IPS-18a (cell line): ENCODE measurements around the gene SYT12.
"Not testable (repeated sequence)": the region's sequence is repeated elsewhere in the genome, so short reads cannot be mapped to it uniquely, and the experiment has no call there.

Experiments used
- H3K27ac ChIP-seq: one replicate; pipeline ENCODE4 v1.5.1; 2013; ENCODE audit warnings: low read length
- H3K27me3 ChIP-seq: one replicate; pipeline ENCODE4 v1.6.1; 2013; ENCODE audit warnings: mild to moderate bottlenecking, low read length; ENCODE audit not compliant: control insufficient read depth, insufficient read depth
- H3K36me3 ChIP-seq: one replicate; pipeline ENCODE4 v1.6.1; 2013; ENCODE audit warnings: low read depth, low read length; ENCODE audit not compliant: control insufficient read depth
- H3K4me1 ChIP-seq: one replicate; pipeline ENCODE4 v1.6.1; 2013; ENCODE audit warnings: low read depth, low read length; ENCODE audit not compliant: control insufficient read depth
- H3K4me3 ChIP-seq: one replicate; pipeline ENCODE4 v1.5.1; 2013; ENCODE audit warnings: low read length
- H3K9ac ChIP-seq: one replicate; pipeline ENCODE4 v1.6.1; 2013; ENCODE audit warnings: mild to moderate bottlenecking, low read length, moderate library complexity
- H3K9me3 ChIP-seq: one replicate; pipeline ENCODE4 v1.6.1; 2013; ENCODE audit warnings: low read depth, low read length; ENCODE audit not compliant: control insufficient read depth

The SYT12 gene

GRCh38 chr11:66983275-66983924, 39.5 kb upstream of the SYT12 start:
- Histone ChIP-seq H3K4me1 (no peaks in the 10 kb centered on the region), H3K9me3 (no peaks in the 10 kb centered on the region), H3K9ac (no peak overlapping the region), H3K36me3 (no peaks in the 10 kb centered on the region), H3K27ac (no peak overlapping the region), H3K4me3 (no peak overlapping the region), H3K27me3 (no peaks in the 10 kb centered on the region)

GRCh38 chr11:66985508-66986177, 37.3 kb upstream of the SYT12 start:
- Histone ChIP-seq H3K9me3 (no peaks in the 10 kb centered on the region), H3K9ac (no peak overlapping the region), H3K27ac (no peak overlapping the region), H3K4me1 (no peaks in the 10 kb centered on the region), H3K27me3 (no peaks in the 10 kb centered on the region), H3K4me3 (no peak overlapping the region), H3K36me3 (no peaks in the 10 kb centered on the region)

- no peaks in the 10 kb centered on the region for H3K9me3 ChIP-seq
- no peaks in the 10 kb centered on the region for H3K36me3 ChIP-seq
- H3K9ac ChIP-seq: no peak overlapping the region
- H3K4me3 ChIP-seq: no peak overlapping the region
- no peaks in the 10 kb centered on the region for H3K4me1 ChIP-seq
- no peaks in the 10 kb centered on the region for H3K27me3 ChIP-seq
- no peak overlapping the region for H3K27ac ChIP-seq
These were observed 36.8 kb upstream of the SYT12 start for GRCh38 chr11:66986178-66986545.

GRCh38 chr11:66987158-66987620, 35.7 kb upstream of the SYT12 start:
- Histone ChIP-seq H3K27ac (no peak overlapping the region), H3K36me3 (no peaks in the 10 kb centered on the region), H3K4me3 (no peak overlapping the region), H3K9me3 (no peaks in the 10 kb centered on the region), H3K4me1 (no peaks in the 10 kb centered on the region), H3K9ac (no peak overlapping the region), H3K27me3 (no peaks in the 10 kb centered on the region)

- Histone ChIP-seq H3K9ac (no peak overlapping the region), H3K4me1 (no peaks in the 10 kb centered on the region), H3K27ac (no peak overlapping the region), H3K9me3 (no peaks in the 10 kb centered on the region), H3K36me3 (no peaks in the 10 kb centered on the region), H3K4me3 (no peak overlapping the region), H3K27me3 (no peaks in the 10 kb centered on the region)
These were observed 34.9 kb upstream of the SYT12 start for GRCh38 chr11:66987924-66988637.

GRCh38 chr11:66988741-66989140, 34.2 kb upstream of the SYT12 start:
- not testable (repeated sequence) for H3K27me3 ChIP-seq, H3K9me3 ChIP-seq, H3K9ac ChIP-seq, H3K27ac ChIP-seq, H3K4me3 ChIP-seq, H3K36me3 ChIP-seq, H3K4me1 ChIP-seq

GRCh38 chr11:66989360-66989759, 33.6 kb upstream of the SYT12 start:
- H3K36me3 ChIP-seq, H3K27me3 ChIP-seq, H3K9ac ChIP-seq, H3K9me3 ChIP-seq, H3K27ac ChIP-seq, H3K4me1 ChIP-seq, H3K4me3 ChIP-seq: not testable (repeated sequence)

- no peak overlapping the region for H3K27ac ChIP-seq
- H3K9me3 ChIP-seq: no peaks in the 10 kb centered on the region
- no peaks in the 10 kb centered on the region for H3K4me1 ChIP-seq
- H3K27me3 ChIP-seq: no peaks in the 10 kb centered on the region
- H3K9ac ChIP-seq: no peak overlapping the region
- no peaks in the 10 kb centered on the region for H3K36me3 ChIP-seq
- H3K4me3 ChIP-seq: no peak overlapping the region
These were observed 30.9 kb upstream of the SYT12 start for GRCh38 chr11:66992041-66992440.

- no peak overlapping the region for H3K9ac ChIP-seq
- H3K27ac ChIP-seq: no peak overlapping the region
- no peaks in the 10 kb centered on the region for H3K27me3 ChIP-seq
- no peaks in the 10 kb centered on the region for H3K4me1 ChIP-seq
- H3K4me3 ChIP-seq: no peak overlapping the region
- H3K36me3 ChIP-seq: no peaks in the 10 kb centered on the region
- H3K9me3 ChIP-seq: no peaks in the 10 kb centered on the region
These were observed 26.2 kb upstream of the SYT12 start for GRCh38 chr11:66996609-66997273.

GRCh38 chr11:66999555-66999954, 23.4 kb upstream of the SYT12 start:
- Histone ChIP-seq H3K27ac (no peak overlapping the region), H3K9ac (no peak overlapping the region), H3K36me3 (no peaks in the 10 kb centered on the region), H3K9me3 (no peaks in the 10 kb centered on the region), H3K4me1 (peaks cover 15% of the 10 kb centered on the region), H3K27me3 (no peaks in the 10 kb centered on the region), H3K4me3 (no peak overlapping the region)

- Histone ChIP-seq H3K36me3 (no peaks in the 10 kb centered on the region), H3K27me3 (no peaks in the 10 kb centered on the region), H3K4me3 (no peak overlapping the region), H3K27ac (no peak overlapping the region), H3K4me1 (peaks cover 15% of the 10 kb centered on the region), H3K9ac (no peak overlapping the region), H3K9me3 (no peaks in the 10 kb centered on the region)
These were observed 21.6 kb upstream of the SYT12 start for GRCh38 chr11:67001332-67001731.
